Activated CD4-positive, alpha-beta T cell treated with anti-CD3 and anti-CD28 coated beads, Interleukin-2, Interleukin-4, amounts not matched to agents 100 ng/mL and 50 ng/mL, durations not matched to agents 16 hours and 8 hours (primary cell): ENCODE data around the gene TBC1D10B.
"Not testable (repeated sequence)": the region's sequence is repeated elsewhere in the genome, so short reads cannot be mapped to it uniquely, and the experiment has no call there.

Source experiments
- DNase-seq: peaks from one replicate; pipeline ENCODE4 v3.0.0-alpha.2; 2020; ENCODE audit warnings: low spot score

TBC1D10B gene

GRCh38 chr16:30324220-30324619 is 46.1 kb downstream of the TBC1D10B start:
- not testable (repeated sequence) for DNase-seq

- DNase-seq, result not testable (repeated sequence)
Observed at GRCh38 chr16:30318647-30319046, 51.6 kb downstream of the TBC1D10B start.

GRCh38 chr16:30310937-30311336 is 59.4 kb downstream of the TBC1D10B start:
- DNase-seq, result not testable (repeated sequence)

GRCh38 chr16:30309255-30309654 is 61.0 kb downstream of the TBC1D10B start:
- peak; percentile 1 for DNase-seq
